ENCODE measurements around the gene RAE1. TPM values are rescaled to one million over a fixed set of nuclear protein-coding genes. Genes with fewer than 3 reads are reported as not detected.

Gene RAE1
- total RNA-seq, 1 experiment from 2014 or later: 53.1 TPM

DNA sequence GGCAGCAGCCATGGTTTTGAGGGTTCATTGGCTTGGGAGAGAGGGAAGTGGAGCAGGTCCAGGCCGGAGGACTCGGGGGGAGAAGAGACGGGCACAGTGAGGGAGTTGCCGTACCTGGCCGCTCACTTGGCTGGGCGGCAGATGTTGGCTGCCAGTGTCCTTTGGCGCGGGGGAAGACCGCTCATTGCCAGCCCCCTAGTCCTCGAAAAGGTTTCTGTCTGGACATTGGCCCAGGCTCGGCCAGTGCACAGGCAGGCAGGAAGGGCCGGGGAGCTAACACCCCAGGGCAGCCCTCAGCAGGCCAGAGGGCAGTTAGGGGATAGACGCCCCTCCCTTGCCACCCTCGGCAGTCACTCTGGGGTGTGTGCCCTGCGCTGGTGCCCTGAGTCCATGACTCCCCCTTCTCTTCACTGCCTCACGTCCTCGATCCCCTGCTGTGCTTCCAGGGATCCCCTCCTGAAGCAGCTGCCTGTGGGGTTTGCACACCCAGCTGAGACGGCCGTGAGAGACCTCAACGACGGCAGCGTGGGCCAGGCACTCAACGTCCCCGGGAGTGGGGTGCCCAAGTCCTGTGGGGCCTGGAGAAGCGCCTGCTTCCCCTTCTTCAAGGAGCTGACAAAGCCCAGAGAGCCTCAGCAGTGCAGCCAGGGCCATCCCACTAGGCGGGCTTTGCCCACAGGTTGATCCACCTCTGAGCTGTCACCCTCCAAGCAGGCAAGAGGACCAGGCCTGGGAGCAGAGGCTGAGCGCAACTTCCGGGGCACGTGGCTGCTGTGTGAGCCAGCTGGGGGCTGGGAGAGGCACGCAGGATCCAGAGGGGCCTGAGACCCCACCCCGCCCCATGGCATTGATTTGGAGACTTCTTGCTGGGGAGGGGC lies 60.6 kb downstream of the RAE1 start:
- Histone ChIP-seq H2BK12ac (ENCODE audit: insufficient read length, low read depth, low read length) (no peak overlapping the region), H2BK15ac (ENCODE audit: low read depth, low read length) (no peak overlapping the region), H4K20me1 (ENCODE audit: control insufficient read depth, insufficient read depth, insufficient read length) (no peaks in the 10 kb centered on the region), H3K18ac (ENCODE audit: insufficient read length, low read depth, low read length) (no peak overlapping the region), H3K23ac (ENCODE audit: insufficient read length, low read depth, low read length) (no peak overlapping the region), H3K9ac (ENCODE audit: extremely low read depth, insufficient read length, low read length) (no peak overlapping the region), H3K23me2 (ENCODE audit: insufficient read length, low read depth, low read length, poor library complexity, severe bottlenecking) (no peaks in the 10 kb centered on the region), H3K27ac (ENCODE audit: insufficient read length, low read depth, low read length) (no peak overlapping the region), H3K56ac (ENCODE audit: insufficient read length, low read depth, low read length) (no peak overlapping the region), H3K79me2 (ENCODE audit: insufficient read depth, low read length) (no peaks in the 10 kb centered on the region), H2AFZ (ENCODE audit: low read length) (no peak overlapping the region), H3K27me3 (ENCODE audit: insufficient read depth, low read length) (no peaks in the 10 kb centered on the region), H2AK5ac (ENCODE audit: insufficient read length, low read length) (no peak overlapping the region), H3K4me1 (ENCODE audit: insufficient read depth, low read length) (no peaks in the 10 kb centered on the region), H4K8ac (replicated peaks; ENCODE audit: insufficient read length, low read depth, low read length) (no peak overlapping the region), H4K5ac (ENCODE audit: insufficient read length, low read depth, low read length) (no peak overlapping the region), H2BK5ac (ENCODE audit: insufficient read length, low read length) (no peak overlapping the region), H3K4ac (ENCODE audit: low read depth, low read length) (no peak overlapping the region), H3K14ac (ENCODE audit: insufficient read depth, low read length) (no peak overlapping the region; the same call in 1 of the 2 replicates), H3K4me2 (ENCODE audit: insufficient read depth, insufficient read length, low read length) (no peak overlapping the region), H2BK20ac (ENCODE audit: low read depth, low read length, poor library complexity, severe bottlenecking) (no peak overlapping the region), H3K79me1 (ENCODE audit: insufficient read depth, low read depth, low read length, poor library complexity, severe bottlenecking) (no peaks in the 10 kb centered on the region), H2BK120ac (ENCODE audit: low read depth, low read length, poor library complexity, severe bottlenecking) (no peak overlapping the region), H4K91ac (ENCODE audit: insufficient read length, low read depth, low read length) (no peak overlapping the region), H3K9me3 (ENCODE audit: control insufficient read depth, low read depth, low read length) (no peaks in the 10 kb centered on the region), H3T11ph (ENCODE audit: low read length) (no peak overlapping the region)
- Mint-ChIP-seq H3K4me1 (peaks cover 3 to 8% of the 10 kb centered on the region in 2 experiments; a peak in 1 of 4 replicates), H3K27ac (peak overlapping the region in 1 of 3 experiments; percentile 20; a peak in 2 of 7 replicates), H3K4me3 (no peak overlapping the region), H3K27me3 (ENCODE audit: low read depth) (peaks cover 2% of the 10 kb centered on the region), H3K36me3 (ENCODE audit: insufficient read depth in 1 of 3, low read depth in 3 of 3) (peaks cover 9 to 23% (median 22%) of the 10 kb centered on the region in 3 experiments), H3K9me3 (no peaks in the 10 kb centered on the region)
- no peak for TF ChIP-seq CTCF (conservative IDR thresholded peaks at IDR 0.05)
- DNase-seq: no peak
- no CpG with 5 or more reads among the region's 31 CpGs for WGBS (ENCODE audit: extremely low coverage, insufficient read length, low lambda C conversion rate)
